Kidney (tissue), 14 donors: ENCODE measurements around the gene UCK1. TPM values are rescaled to one million over a fixed set of nuclear protein-coding genes. Genes with fewer than 3 reads are reported as not detected.
"Not testable (repeated sequence)": the region's sequence is repeated elsewhere in the genome, so short reads cannot be mapped to it uniquely, and the experiment has no call there.

Experiments used
- DNase-seq, 5 donors: peaks; one replicate each; pipeline ENCODE4 v3.0.0-alpha.2; 2013 to 2020
- FAIRE-seq: peaks from 2 replicates; lab custom pipeline; 2012; peaks lifted over from hg19 to GRCh38; lab: Jason Lieb, UNC
- H3K27ac ChIP-seq, 2 donors: one replicate each; pipeline ENCODE4 v1.7.0; 2013; ENCODE audit warnings: low read depth in 2 of 2, low read length in 2 of 2, inconsistent platforms in 1 of 2
- H3K27me3 ChIP-seq: one replicate; pipeline ENCODE4 v1.7.1; 2013; ENCODE audit warnings: low read length, inconsistent platforms; ENCODE audit not compliant: control insufficient read depth, insufficient read depth
- H3K36me3 ChIP-seq, 3 donors: one replicate each; pipeline versions ENCODE4 v1.7.0 to v1.7.1; 2013; ENCODE audit warnings: low read length in 3 of 3, control low read depth in 1 of 3, inconsistent platforms in 1 of 3; ENCODE audit not compliant: insufficient read depth in 3 of 3, control insufficient read depth in 2 of 3
- H3K4me1 ChIP-seq, 3 donors: one replicate each; pipeline versions ENCODE4 v1.7.0 to v1.7.1; 2013; ENCODE audit warnings: low read length in 3 of 3, inconsistent platforms in 1 of 3, low read depth in 1 of 3; ENCODE audit not compliant: control insufficient read depth in 2 of 3, insufficient read depth in 2 of 3
- H3K4me3 ChIP-seq, 3 donors: one replicate each; pipeline versions ENCODE4 v1.7.0 to v1.8.1; 2013; ENCODE audit warnings: low read length in 3 of 3, control low read depth in 1 of 3, inconsistent platforms in 1 of 3
- H3K9ac ChIP-seq, 3 donors: one replicate each; pipeline versions ENCODE4 v1.7.0 to v1.7.1; 2013; ENCODE audit warnings: low read length in 3 of 3, control low read depth in 1 of 3, inconsistent platforms in 1 of 3
- H3K9me3 ChIP-seq, 3 donors: one replicate each; pipeline versions ENCODE4 v1.7.0 to v1.7.1; 2013; ENCODE audit warnings: low read length in 3 of 3, control low read depth in 1 of 3, inconsistent platforms in 1 of 3; ENCODE audit not compliant: control insufficient read depth in 2 of 3, insufficient read depth in 1 of 3
- CTCF ChIP-seq: IDR thresholded peaks from 3 replicates; pipeline ENCODE4 v1.5.1; 2012; ENCODE audit warnings: mild to moderate bottlenecking, moderate library complexity, borderline replicate concordance; ENCODE audit not compliant: insufficient read depth; ENCODE audit errors: extremely low read depth
- intact Hi-C: fragments of 100-400 bp; cut with DNase I; formaldehyde crosslinking; loops from one replicate; pipeline ENCODE4 v1.11.1; 2022
- polyA plus RNA-seq: library from polyadenylated mRNA; stranded (reverse); fragments of 350-450 nt; fragmentation: Illumina TruSeq; extraction: RNeasy Lipid Tissue Mini Kit (QIAGEN cat#74804); gene quantifications from one replicate; pipeline ENCODE4 v1.2.3, GENCODE V29; 2014; ENCODE audit warnings: low read depth, low replicate concordance; ENCODE audit not compliant: insufficient read depth
- total RNA-seq: library from RNA; stranded (reverse); fragmentation: NEBNext Ultra II Directional; extraction: Animal tissue kit (Norgen Biotek cat#: 25700); gene quantifications from one replicate; pipeline ENCODE4 v1.2.1, GENCODE V29; 2021
- donor health status: control.
- donor health status: control.
- donor health status: control.
- donor health status: control.
- donor health status: control.
- donor health status: DM: yes; HTN: yes; CAD: no.
- donor health status: Normal renal cell carcinoma (clear cell type).

Gene UCK1
- total and polyA plus RNA-seq, 2 donors from 2014 or later = 31.3 to 34.6 TPM

- no peak for FAIRE-seq
- H3K27me3 ChIP-seq = no peaks in the 10 kb centered on the region
- no peak overlapping the region for H3K27ac ChIP-seq
These were observed 15.0 kb downstream of the UCK1 start for GRCh38 chr9:131516100-131516499.

GRCh38 chr9:131515559-131516031 is 15.5 kb downstream of the UCK1 start:
- H3K4me3 ChIP-seq, intact Hi-C loops, H3K27ac ChIP-seq, DNase-seq, H3K9ac ChIP-seq, FAIRE-seq, H3K27me3 ChIP-seq, H3K9me3 ChIP-seq, H3K4me1 ChIP-seq: not testable (repeated sequence)
- H3K36me3 ChIP-seq = peaks cover 7 to 59% (median 46%) of the 10 kb centered on the region in 3 donors

More at GRCh38 chr9:131516100-131516499, 15.0 kb downstream of the UCK1 start:
- DNase-seq = no peak
- no peaks in the 10 kb centered on the region for H3K9me3 ChIP-seq
- no peak overlapping the region for H3K9ac ChIP-seq
- peaks cover 7 to 55% (median 43%) of the 10 kb centered on the region in 3 donors for H3K36me3 ChIP-seq
- no peak overlapping the region for H3K4me3 ChIP-seq
- intact Hi-C loops = no loop called here
- TF ChIP-seq CTCF = no peak
- H3K4me1 ChIP-seq = no peaks in the 10 kb centered on the region

- intact Hi-C loops = no loop called here
- H3K4me1 ChIP-seq = no peaks in the 10 kb centered on the region
- peaks cover 5 to 38% (median 37%) of the 10 kb centered on the region in 3 donors for H3K36me3 ChIP-seq
- H3K9me3 ChIP-seq = no peaks in the 10 kb centered on the region
- H3K27ac ChIP-seq = no peak overlapping the region
- TF ChIP-seq CTCF = no peak
- H3K9ac ChIP-seq = no peak overlapping the region
- FAIRE-seq (no peak), DNase-seq (no peak)
- no peak overlapping the region for H3K4me3 ChIP-seq
- H3K27me3 ChIP-seq = no peaks in the 10 kb centered on the region
These were observed 17.9 kb downstream of the UCK1 start for GRCh38 chr9:131513177-131513576.

- Histone ChIP-seq H3K27ac (no peak overlapping the region), H3K9me3 (no peaks in the 10 kb centered on the region), H3K9ac (no peak overlapping the region), H3K4me1 (no peaks in the 10 kb centered on the region), H3K4me3 (no peak overlapping the region), H3K36me3 (peaks cover 5 to 38% (median 32%) of the 10 kb centered on the region in 3 donors), H3K27me3 (no peaks in the 10 kb centered on the region)
- TF ChIP-seq CTCF = no peak
- intact Hi-C loops = no loop called here
- FAIRE-seq = no peak
- no peak for DNase-seq
These were observed 19.2 kb downstream of the UCK1 start for GRCh38 chr9:131511880-131512279.
